ENCODE measurements around the gene MRC2.

DNA sequence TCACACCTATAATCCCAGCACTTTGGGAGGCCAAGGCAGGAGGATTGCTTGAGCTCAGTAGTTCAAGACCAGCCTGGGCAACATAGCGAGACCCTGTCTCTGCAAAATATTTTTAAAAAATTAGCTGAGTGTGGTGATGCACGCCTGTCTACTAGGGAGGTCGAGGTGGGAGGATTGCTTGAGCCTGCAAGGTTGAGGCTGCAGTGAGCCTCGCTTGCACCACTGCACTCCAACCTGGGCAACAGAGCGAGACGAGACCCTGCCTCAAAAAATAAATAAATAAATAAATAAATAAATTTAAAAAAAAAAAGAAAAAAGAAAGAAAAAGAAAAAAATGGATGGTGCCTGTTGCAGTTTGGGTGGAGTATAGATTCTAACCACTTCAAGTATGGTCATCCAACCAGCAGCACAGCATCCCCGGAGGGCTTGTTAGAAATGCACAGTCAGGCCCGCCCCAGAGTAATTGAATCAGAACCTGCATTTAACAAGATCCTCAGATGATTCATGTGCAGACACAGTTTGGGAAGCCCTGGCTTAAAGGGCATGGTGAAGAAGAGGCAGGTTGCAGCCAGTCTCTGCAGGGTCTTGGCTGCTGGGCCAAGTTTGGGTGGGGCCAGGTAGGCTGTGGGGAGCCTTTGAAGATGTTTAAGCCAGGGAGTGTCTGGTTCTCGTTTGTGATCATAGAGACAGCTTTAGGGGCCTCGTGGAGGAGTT is 40.8 kb downstream of the MRC2 start:
- TF ChIP-seq, protein P1, sequence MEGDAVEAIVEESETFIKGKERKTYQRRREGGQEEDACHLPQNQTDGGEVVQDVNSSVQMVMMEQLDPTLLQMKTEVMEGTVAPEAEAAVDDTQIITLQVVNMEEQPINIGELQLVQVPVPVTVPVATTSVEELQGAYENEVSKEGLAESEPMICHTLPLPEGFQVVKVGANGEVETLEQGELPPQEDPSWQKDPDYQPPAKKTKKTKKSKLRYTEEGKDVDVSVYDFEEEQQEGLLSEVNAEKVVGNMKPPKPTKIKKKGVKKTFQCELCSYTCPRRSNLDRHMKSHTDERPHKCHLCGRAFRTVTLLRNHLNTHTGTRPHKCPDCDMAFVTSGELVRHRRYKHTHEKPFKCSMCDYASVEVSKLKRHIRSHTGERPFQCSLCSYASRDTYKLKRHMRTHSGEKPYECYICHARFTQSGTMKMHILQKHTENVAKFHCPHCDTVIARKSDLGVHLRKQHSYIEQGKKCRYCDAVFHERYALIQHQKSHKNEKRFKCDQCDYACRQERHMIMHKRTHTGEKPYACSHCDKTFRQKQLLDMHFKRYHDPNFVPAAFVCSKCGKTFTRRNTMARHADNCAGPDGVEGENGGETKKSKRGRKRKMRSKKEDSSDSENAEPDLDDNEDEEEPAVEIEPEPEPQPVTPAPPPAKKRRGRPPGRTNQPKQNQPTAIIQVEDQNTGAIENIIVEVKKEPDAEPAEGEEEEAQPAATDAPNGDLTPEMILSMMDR (IDR thresholded peaks at IDR 0.05) = no peak
- no peak for TF ChIP-seq POLR2A (IDR thresholded peaks at IDR 0.05)
